ENCODE results near the gene PARVB. TPM values are rescaled to one million over a fixed set of nuclear protein-coding genes. Genes with fewer than 3 reads are reported as not detected.

PARVB gene
- total and polyA plus RNA-seq, 10 of the 15 experiments (the other 5 are each of a cell fraction or from before 2014, with no cell fraction given) = 5.2 to 264 (median 76.0) TPM

- H3K4me3 ChIP-seq = no peak overlapping the region
- no peaks in the 10 kb centered on the region for H3K4me1 ChIP-seq (ENCODE audit: control insufficient read depth, insufficient read depth, low read length)
- H3K9me3 ChIP-seq (replicated peaks; ENCODE audit: control insufficient read depth, insufficient read depth, low read length) = no peaks in the 10 kb centered on the region
- no peaks in the 10 kb centered on the region for H4K20me1 ChIP-seq (ENCODE audit: control insufficient read depth, insufficient read depth)
- TF ChIP-seq IRF5 (IDR thresholded peaks at IDR 0.05; ENCODE audit: borderline replicate concordance) (no peak), RAD51 (IDR thresholded peaks at IDR 0.05) (no peak)
- H3K36me3 ChIP-seq (ENCODE audit: control insufficient read depth in 2 of 2, insufficient read depth in 2 of 2, low read length in 1 of 2) = peaks cover 9 to 18% of the 10 kb centered on the region in 2 experiments; a peak in 3 of 4 replicates
- H3K27me3 ChIP-seq (replicated peaks in 1 of 2; ENCODE audit: control insufficient read depth in 2 of 2, insufficient read depth in 2 of 2, low read length in 1 of 2) = no peaks in the 10 kb centered on the region
- intact Hi-C loops (cut with micrococcal nuclease; ENCODE audit: unreplicated experiment) = no loop called here
- H2AFZ ChIP-seq (ENCODE audit: control insufficient read depth, low read depth, low read length) = no peak overlapping the region
- 93% methylated on average over 23 of the region's 23 CpGs for WGBS (ENCODE audit: insufficient coverage, insufficient replicate concordance, low lambda C conversion rate, missing lambda C conversion rate)
- no peak overlapping the region for H3K9ac ChIP-seq (ENCODE audit: control insufficient read depth, insufficient read depth, low read length)
- POLR2A ChIA-PET = no interaction called here
- no peak overlapping the region for H3K4me2 ChIP-seq (ENCODE audit: control insufficient read depth, insufficient read depth)
- no peak for DNase-seq (ENCODE audit: low read depth, low spot score)
- SMC1A ChIA-PET (ENCODE audit: uncharacterized antibody, unreplicated experiment) = no interaction called here
- CTCF ChIA-PET = interaction anchor here (0.7 to 1.6 kb wide), 2 partner anchors 15 to 104 kb away, joined by 4 to 6 read pairs; no protein-coding TSS in a partner anchor
- no peak for ATAC-seq
- no peaks in the 10 kb centered on the region for H3K79me2 ChIP-seq (ENCODE audit: control insufficient read depth, insufficient read depth, low read length)
- in situ Hi-C loops (cut with MboI) = no loop called here
- H3K27ac ChIP-seq (ENCODE audit: control insufficient read depth, insufficient read depth) = no peak overlapping the region
- FAIRE-seq = no peak
- RAD21 ChIA-PET (ENCODE audit: unreplicated experiment) = no interaction called here
- BruUV-seq (replicated peaks) = no TSS peak
Measured at GRCh38 chr22:44097263-44098020, 73.3 kb downstream of the PARVB start.

- BruUV-seq (replicated peaks) = no TSS peak
- in situ Hi-C loops (cut with MboI) (no loop called here), intact Hi-C loops (cut with micrococcal nuclease; ENCODE audit: unreplicated experiment) (no loop called here)
- FAIRE-seq = no peak
- ChIA-PET POLR2A (no interaction called here), RAD21 (ENCODE audit: unreplicated experiment) (no interaction called here), CTCF (interaction anchor here (1.6 kb wide), 1 partner anchor 16 kb away, joined by 6 read pairs; no protein-coding TSS in a partner anchor), SMC1A (ENCODE audit: uncharacterized antibody, unreplicated experiment) (no interaction called here)
- H3K4me3 ChIP-seq = no peak overlapping the region
- no peaks in the 10 kb centered on the region for H3K9me3 ChIP-seq (replicated peaks; ENCODE audit: control insufficient read depth, insufficient read depth, low read length)
- no peak overlapping the region for H3K27ac ChIP-seq (ENCODE audit: control insufficient read depth, insufficient read depth)
- no peak for ATAC-seq
- H3K4me2 ChIP-seq (ENCODE audit: control insufficient read depth, insufficient read depth) = no peak overlapping the region
- no peak overlapping the region for H2AFZ ChIP-seq (ENCODE audit: control insufficient read depth, low read depth, low read length)
- WGBS (ENCODE audit: insufficient coverage, insufficient replicate concordance, low lambda C conversion rate, missing lambda C conversion rate) = 79% methylated on average over 17 of the region's 17 CpGs
- H4K20me1 ChIP-seq (ENCODE audit: control insufficient read depth, insufficient read depth) = no peaks in the 10 kb centered on the region
- peaks cover 9 to 15% of the 10 kb centered on the region in 2 experiments; a peak in 3 of 4 replicates for H3K36me3 ChIP-seq (ENCODE audit: control insufficient read depth in 2 of 2, insufficient read depth in 2 of 2, low read length in 1 of 2)
- H3K79me2 ChIP-seq (ENCODE audit: control insufficient read depth, insufficient read depth, low read length) = no peaks in the 10 kb centered on the region
- no peaks in the 10 kb centered on the region for H3K4me1 ChIP-seq (ENCODE audit: control insufficient read depth, insufficient read depth, low read length)
- H3K27me3 ChIP-seq (replicated peaks in 1 of 2; ENCODE audit: control insufficient read depth in 2 of 2, insufficient read depth in 2 of 2, low read length in 1 of 2) = no peaks in the 10 kb centered on the region
- no peak for DNase-seq (ENCODE audit: low read depth, low spot score)
- H3K9ac ChIP-seq (ENCODE audit: control insufficient read depth, insufficient read depth, low read length) = no peak overlapping the region
- TF ChIP-seq SREBF2 (IDR thresholded peaks at IDR 0.05; ENCODE audit: low read length) (no peak), RAD51 (IDR thresholded peaks at IDR 0.05) (no peak), NFYA (IDR thresholded peaks at IDR 0.05; ENCODE audit: borderline replicate concordance, low read depth, low read length) (no peak), ZBTB11 (CRISPR knock-in tag; IDR thresholded peaks at IDR 0.05) (no peak), ATF7 (IDR thresholded peaks at IDR 0.05; ENCODE audit: low read depth) (no peak), SUZ12 (IDR thresholded peaks at IDR 0.05; ENCODE audit: unreplicated experiment) (no peak), BMI1 (IDR thresholded peaks at IDR 0.05; ENCODE audit: borderline replicate concordance) (no peak), ZNF207 (IDR thresholded peaks at IDR 0.05; ENCODE audit: borderline replicate concordance) (no peak)
- TF ChIP-seq, protein P1, sequence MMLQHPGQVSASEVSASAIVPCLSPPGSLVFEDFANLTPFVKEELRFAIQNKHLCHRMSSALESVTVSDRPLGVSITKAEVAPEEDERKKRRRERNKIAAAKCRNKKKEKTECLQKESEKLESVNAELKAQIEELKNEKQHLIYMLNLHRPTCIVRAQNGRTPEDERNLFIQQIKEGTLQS (IDR thresholded peaks at IDR 0.05; ENCODE audit: borderline replicate concordance, extremely low read depth, low read depth, low read length) = no peak
Measured at GRCh38 chr22:44098021-44098739, 74.1 kb downstream of the PARVB start.

Data from GM12878 (cell line).